ENCODE results near the gene MUC4.

DNA sequence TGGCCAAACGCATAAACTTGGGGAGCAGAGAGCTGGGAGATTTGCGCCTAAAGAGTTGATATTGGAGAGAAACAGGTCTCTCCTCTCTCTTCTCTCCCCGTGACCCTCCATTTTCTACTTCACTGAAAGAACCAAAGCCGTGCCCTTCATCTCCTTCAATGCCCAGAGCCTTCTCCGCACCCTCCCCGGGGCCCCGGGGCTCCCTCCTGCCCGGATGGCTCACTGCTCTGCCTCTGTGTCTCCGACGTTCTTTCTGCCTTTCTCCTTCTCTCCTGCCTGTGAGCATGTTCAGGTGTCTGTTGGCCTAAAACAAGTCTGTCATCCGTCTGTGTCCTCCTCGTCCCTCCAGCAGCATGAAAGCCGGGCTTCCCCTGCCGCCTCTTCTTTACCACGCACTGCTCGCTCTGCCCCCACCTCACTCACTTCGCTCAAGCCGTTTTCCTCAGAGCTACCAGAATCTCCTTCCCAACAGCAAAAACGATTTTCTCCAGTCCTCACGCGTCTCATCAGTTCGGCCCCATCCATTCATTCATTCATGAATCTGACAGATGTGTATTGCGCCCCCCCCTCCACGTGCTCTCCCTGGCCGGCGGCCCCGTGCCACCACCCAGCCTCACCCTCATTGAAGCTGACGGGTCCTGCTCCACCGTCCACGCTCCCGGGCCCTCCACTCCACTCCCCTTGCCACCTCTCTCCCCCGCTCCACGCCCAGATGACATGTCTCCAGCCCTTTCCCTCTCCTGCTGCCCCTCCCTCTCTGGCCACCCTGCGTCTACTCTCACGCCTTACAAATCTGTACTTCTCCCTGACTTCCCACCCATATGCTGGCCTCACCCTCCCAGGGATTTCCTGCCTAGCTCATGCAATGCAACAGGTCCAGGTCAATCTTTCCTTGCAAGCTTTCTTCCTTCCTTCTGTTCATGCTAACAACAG is 10.2 kb downstream of the MUC4 start:
- no peak for TF ChIP-seq EZH2 (IDR thresholded peaks at IDR 0.05; ENCODE audit: borderline replicate concordance, low read depth, low read length, poor library complexity, severe bottlenecking)
- TF ChIP-seq, protein P1, sequence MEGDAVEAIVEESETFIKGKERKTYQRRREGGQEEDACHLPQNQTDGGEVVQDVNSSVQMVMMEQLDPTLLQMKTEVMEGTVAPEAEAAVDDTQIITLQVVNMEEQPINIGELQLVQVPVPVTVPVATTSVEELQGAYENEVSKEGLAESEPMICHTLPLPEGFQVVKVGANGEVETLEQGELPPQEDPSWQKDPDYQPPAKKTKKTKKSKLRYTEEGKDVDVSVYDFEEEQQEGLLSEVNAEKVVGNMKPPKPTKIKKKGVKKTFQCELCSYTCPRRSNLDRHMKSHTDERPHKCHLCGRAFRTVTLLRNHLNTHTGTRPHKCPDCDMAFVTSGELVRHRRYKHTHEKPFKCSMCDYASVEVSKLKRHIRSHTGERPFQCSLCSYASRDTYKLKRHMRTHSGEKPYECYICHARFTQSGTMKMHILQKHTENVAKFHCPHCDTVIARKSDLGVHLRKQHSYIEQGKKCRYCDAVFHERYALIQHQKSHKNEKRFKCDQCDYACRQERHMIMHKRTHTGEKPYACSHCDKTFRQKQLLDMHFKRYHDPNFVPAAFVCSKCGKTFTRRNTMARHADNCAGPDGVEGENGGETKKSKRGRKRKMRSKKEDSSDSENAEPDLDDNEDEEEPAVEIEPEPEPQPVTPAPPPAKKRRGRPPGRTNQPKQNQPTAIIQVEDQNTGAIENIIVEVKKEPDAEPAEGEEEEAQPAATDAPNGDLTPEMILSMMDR (conservative IDR thresholded peaks at IDR 0.05; ENCODE audit: low read depth, low read length), result no peak

Data from A673 (cell line).